Measurements from ENCODE around the gene WDR70. TPM values are rescaled to one million over a fixed set of nuclear protein-coding genes. Genes with fewer than 3 reads are reported as not detected.

The WDR70 gene
- total RNA-seq, 3 donors from 2014 or later (not counting 1 experiment from before 2014, with no cell fraction given), result 36.3 to 47.0 (median 41.3) TPM

DNA sequence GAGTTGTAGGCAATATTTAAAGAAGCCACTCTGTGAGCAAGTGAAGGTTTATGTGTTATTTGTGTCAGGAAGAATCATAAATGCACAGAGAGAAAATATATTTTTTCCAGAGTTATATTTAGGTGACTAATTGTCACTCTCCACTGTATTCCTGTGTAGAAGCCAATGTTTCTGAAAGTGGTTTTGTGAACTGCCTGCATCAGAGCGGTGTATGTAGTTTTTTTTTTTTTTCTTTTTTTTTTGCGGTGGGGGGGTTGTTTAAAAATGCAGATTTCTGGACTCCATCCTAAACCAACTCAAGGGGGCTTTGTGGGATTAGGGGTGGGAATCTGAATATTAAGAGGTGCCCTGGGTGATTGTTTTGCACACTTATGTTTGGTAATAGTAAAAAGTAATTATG lies 357.3 kb downstream of the WDR70 start:
- DNase-seq (no peak), ATAC-seq (no peak)
- no peaks in the 10 kb centered on the region for H3K9me3 Mint-ChIP-seq
- peaks cover 7% of the 10 kb centered on the region for H3K36me3 Mint-ChIP-seq
- Histone ChIP-seq H3K9me3 (ENCODE audit: control insufficient read depth, insufficient read depth, low read length) (no peaks in the 10 kb centered on the region), H3K27me3 (ENCODE audit: control insufficient read depth, insufficient read depth, low read length) (no peaks in the 10 kb centered on the region), H3K4me3 (ENCODE audit: low read length) (no peak overlapping the region), H3K36me3 (ENCODE audit: control insufficient read depth, insufficient read depth, low read length) (peaks cover 6% of the 10 kb centered on the region), H3K27ac (ENCODE audit: low read length) (no peak overlapping the region), H3K4me1 (ENCODE audit: control insufficient read depth, insufficient read depth, low read length) (no peaks in the 10 kb centered on the region)
- peaks cover 19 to 25% of the 10 kb centered on the region in 2 donors for H3K4me1 Mint-ChIP-seq
- intact Hi-C loops (cut with micrococcal nuclease), result no loop called here
- no peak overlapping the region for H3K27ac Mint-ChIP-seq
- 100% methylated on average over 1 of the region's 2 CpGs for WGBS (ENCODE audit: insufficient coverage)
- no peak for TF ChIP-seq CTCF (IDR thresholded peaks at IDR 0.05)
- H3K4me3 Mint-ChIP-seq, result no peak overlapping the region
- H3K27me3 Mint-ChIP-seq (ENCODE audit: low read depth in 2 of 2), result no peaks in the 10 kb centered on the region

DNA sequence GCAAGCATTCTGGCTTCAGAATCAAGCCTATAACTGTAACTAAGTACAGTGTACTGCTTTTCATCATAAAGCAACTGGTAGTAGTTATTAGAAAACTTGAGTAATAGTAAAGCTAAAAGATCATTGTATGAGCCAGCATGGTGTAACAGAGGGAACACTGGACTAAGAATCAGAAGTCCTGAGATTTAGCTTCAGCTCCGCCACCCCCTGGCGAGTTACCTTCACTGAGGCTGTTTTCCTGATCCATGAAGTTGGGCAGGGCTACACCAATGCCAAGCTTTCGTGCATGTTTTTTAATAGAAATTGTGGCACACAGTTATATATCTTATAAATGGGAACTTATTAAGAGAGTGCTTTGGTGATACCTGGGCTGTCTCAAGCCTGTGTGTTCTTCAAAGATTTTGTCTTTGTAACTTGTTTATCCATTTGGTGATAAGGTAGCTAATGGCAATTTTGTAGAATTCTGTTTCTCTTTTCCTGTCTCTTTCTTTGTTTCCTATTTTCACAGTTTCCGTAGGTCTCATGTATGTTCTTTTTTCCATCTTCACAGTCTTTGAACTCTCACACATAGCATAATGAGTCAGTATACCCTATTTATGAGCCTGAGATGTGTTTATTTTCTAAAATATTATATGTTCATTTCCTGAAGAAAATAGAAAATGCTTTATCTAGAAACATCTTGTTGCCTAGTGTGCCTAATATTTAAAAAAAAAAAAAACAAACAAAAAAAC lies 358.4 kb downstream of the WDR70 start:
- Mint-ChIP-seq H3K4me3 (no peak overlapping the region), H3K4me1 (peaks cover 29 to 31% of the 10 kb centered on the region in 2 donors), H3K27ac (peak overlapping the region in 1 of 2 donors; percentile 58), H3K36me3 (peaks cover 11% of the 10 kb centered on the region), H3K27me3 (ENCODE audit: low read depth in 2 of 2) (no peaks in the 10 kb centered on the region), H3K9me3 (no peaks in the 10 kb centered on the region)
- Histone ChIP-seq H3K27me3 (ENCODE audit: control insufficient read depth, insufficient read depth, low read length) (no peaks in the 10 kb centered on the region), H3K4me3 (ENCODE audit: low read length) (no peak overlapping the region), H3K36me3 (ENCODE audit: control insufficient read depth, insufficient read depth, low read length) (peaks cover 6% of the 10 kb centered on the region), H3K4me1 (ENCODE audit: control insufficient read depth, insufficient read depth, low read length) (no peaks in the 10 kb centered on the region), H3K9me3 (ENCODE audit: control insufficient read depth, insufficient read depth, low read length) (no peaks in the 10 kb centered on the region), H3K27ac (ENCODE audit: low read length) (no peak overlapping the region)
- no peak for DNase-seq
- intact Hi-C loops (cut with micrococcal nuclease), result no loop called here
- no peak for TF ChIP-seq CTCF (IDR thresholded peaks at IDR 0.05)
- 100% methylated on average over 3 of the region's 4 CpGs for WGBS (ENCODE audit: insufficient coverage)
- ATAC-seq, result no peak

DNA sequence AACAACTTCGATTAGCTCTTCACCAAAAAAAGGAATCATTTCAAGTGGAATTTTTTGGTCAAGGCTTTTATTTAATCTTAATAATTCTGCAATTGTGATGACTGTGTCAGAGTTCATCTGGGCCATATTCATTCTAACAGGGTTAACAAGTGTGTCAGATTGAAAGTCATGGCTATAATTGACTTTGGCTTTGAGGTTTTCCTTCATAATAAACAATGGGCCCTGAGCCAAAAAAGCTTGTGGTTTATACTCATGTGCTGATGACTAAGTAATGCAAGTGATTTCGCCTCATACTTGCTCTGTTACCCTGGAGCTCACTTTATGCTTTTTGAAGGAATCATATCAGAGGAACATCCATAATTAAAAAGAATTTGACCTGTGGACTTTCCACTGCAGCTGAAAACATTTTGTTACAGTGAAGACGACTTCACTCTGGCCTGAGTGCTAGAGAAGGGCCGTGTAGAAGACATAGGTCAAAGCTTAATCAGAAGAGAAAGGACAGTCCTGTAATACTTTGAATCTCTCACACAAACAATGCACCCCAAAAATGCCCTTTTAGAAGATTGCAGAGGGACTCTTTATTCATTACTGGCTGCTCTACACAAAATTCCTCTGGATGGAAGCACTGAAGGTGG lies 359.1 kb downstream of the WDR70 start:
- Mint-ChIP-seq H3K27ac (peak overlapping the region in 1 of 2 donors; percentile 58), H3K36me3 (peaks cover 14% of the 10 kb centered on the region), H3K9me3 (no peaks in the 10 kb centered on the region), H3K4me3 (peak overlapping the region; percentile 4), H3K27me3 (ENCODE audit: low read depth in 2 of 2) (no peaks in the 10 kb centered on the region), H3K4me1 (peaks cover 31% of the 10 kb centered on the region in 2 donors)
- H3K27me3 ChIP-seq (ENCODE audit: control insufficient read depth, insufficient read depth, low read length), result no peaks in the 10 kb centered on the region
- DNase-seq, result peak in 1 of 2 donors; percentile 54
- no peak for TF ChIP-seq CTCF (IDR thresholded peaks at IDR 0.05)
- H3K4me3 ChIP-seq (ENCODE audit: low read length), result no peak overlapping the region
- WGBS (ENCODE audit: insufficient coverage), result 52% methylated on average over 3 of the region's 4 CpGs
- H3K4me1 ChIP-seq (ENCODE audit: control insufficient read depth, insufficient read depth, low read length), result no peaks in the 10 kb centered on the region
- no peak overlapping the region for H3K27ac ChIP-seq (ENCODE audit: low read length)
- peaks cover 7% of the 10 kb centered on the region for H3K36me3 ChIP-seq (ENCODE audit: control insufficient read depth, insufficient read depth, low read length)
- no peaks in the 10 kb centered on the region for H3K9me3 ChIP-seq (ENCODE audit: control insufficient read depth, insufficient read depth, low read length)
- intact Hi-C loops (cut with micrococcal nuclease), result no loop called here
- ATAC-seq, result peak; percentile 57 to 79 (median 78)
